Gastroesophageal sphincter (tissue), 4 donors: ENCODE results near the gene HNRNPR. TPM values are rescaled to one million over a fixed set of nuclear protein-coding genes. Genes with fewer than 3 reads are reported as not detected.
"Not testable (repeated sequence)": the region's sequence is repeated elsewhere in the genome, so short reads cannot be mapped to it uniquely, and the experiment has no call there.

Experiments used
- ATAC-seq: fragments of 150-250 bp; one replicate; pipeline ENCODE4 v1.9.1; 2016; ENCODE audit warnings: mild to moderate bottlenecking, moderate library complexity
- H3K27ac ChIP-seq, 4 donors: fragments of 200-600 bp; sonication (generic) in 3 of 4; 1 replicate in 3 of 4; 2 replicates in 1 of 4; pipeline ENCODE4 v1.5.1; 2016 to 2019
- H3K27me3 ChIP-seq: fragments of 200-600 bp; sonication (generic); one replicate; pipeline ENCODE4 v1.5.1; 2019
- H3K36me3 ChIP-seq, 2 donors: fragments of 200-600 bp; sonication (generic); one replicate each; pipeline ENCODE4 v1.5.1; 2019; ENCODE audit warnings: control low read depth in 1 of 2
- H3K4me1 ChIP-seq, 3 donors: fragments of 200-600 bp; sonication (generic); 1 replicate in 2 of 3; 2 replicates in 1 of 3; pipeline ENCODE4 v1.5.1; 2016 to 2019; ENCODE audit warnings: control low read depth in 2 of 3
- H3K4me3 ChIP-seq, 2 donors: fragments of 200-600 bp; sonication (generic); one replicate each; pipeline ENCODE4 v1.5.1; 2019; ENCODE audit warnings: mild to moderate bottlenecking in 1 of 2, moderate library complexity in 1 of 2
- H3K9me3 ChIP-seq, 3 donors: fragments of 200-600 bp; sonication (generic); one replicate each; pipeline ENCODE4 v1.5.1; 2017 to 2019; ENCODE audit warnings: control low read depth in 2 of 3
- EP300 ChIP-seq: sonication (generic); formaldehyde crosslinking; IDR thresholded peaks from one replicate; pipeline ENCODE4 v1.6.1; 2017; ENCODE audit warnings: antibody characterized with exemption, mild to moderate bottlenecking
- POLR2A ChIP-seq, 2 donors: fragments of 450-650 bp; IDR thresholded peaks; one replicate each; pipeline ENCODE4 v1.6.1; 2017; ENCODE audit warnings: antibody characterized with exemption in 2 of 2, mild to moderate bottlenecking in 2 of 2, moderate library complexity in 1 of 2
- POLR2AphosphoS5 ChIP-seq: sonication (generic); formaldehyde crosslinking; IDR thresholded peaks from one replicate; pipeline ENCODE4 v1.6.1; 2017; ENCODE audit warnings: antibody characterized with exemption
- WGBS, 2 donors: methylation state at CpG; one replicate each; pipeline ENCODE4 v1.1.5; 2018; ENCODE audit warnings: low coverage in 1 of 2; 5-methylcytosine and 5-hydroxymethylcytosine counted together
- total RNA-seq, 4 donors: library from RNA; depleted of rRNA; stranded (reverse); fragments of >200 nt; gene quantifications; one replicate each; pipeline ENCODE4 v1.1.0, GENCODE V29; 2016
- TF ChIP-seq, protein P1 (sequence below), 4 experiments: fragments of 200-600 bp in 2 of 4; fragments of 450-650 bp in 2 of 4; sonication (generic) in 1 of 4; IDR thresholded peaks; one replicate each; pipeline ENCODE4 v1.5.1; 2017 to 2019; ENCODE audit warnings: antibody characterized with exemption in 4 of 4, mild to moderate bottlenecking in 2 of 4, moderate library complexity in 2 of 4

The HNRNPR gene
- total RNA-seq, 4 donors from 2014 or later, result 67.5 to 91.1 (median 73.6) TPM

DNA sequence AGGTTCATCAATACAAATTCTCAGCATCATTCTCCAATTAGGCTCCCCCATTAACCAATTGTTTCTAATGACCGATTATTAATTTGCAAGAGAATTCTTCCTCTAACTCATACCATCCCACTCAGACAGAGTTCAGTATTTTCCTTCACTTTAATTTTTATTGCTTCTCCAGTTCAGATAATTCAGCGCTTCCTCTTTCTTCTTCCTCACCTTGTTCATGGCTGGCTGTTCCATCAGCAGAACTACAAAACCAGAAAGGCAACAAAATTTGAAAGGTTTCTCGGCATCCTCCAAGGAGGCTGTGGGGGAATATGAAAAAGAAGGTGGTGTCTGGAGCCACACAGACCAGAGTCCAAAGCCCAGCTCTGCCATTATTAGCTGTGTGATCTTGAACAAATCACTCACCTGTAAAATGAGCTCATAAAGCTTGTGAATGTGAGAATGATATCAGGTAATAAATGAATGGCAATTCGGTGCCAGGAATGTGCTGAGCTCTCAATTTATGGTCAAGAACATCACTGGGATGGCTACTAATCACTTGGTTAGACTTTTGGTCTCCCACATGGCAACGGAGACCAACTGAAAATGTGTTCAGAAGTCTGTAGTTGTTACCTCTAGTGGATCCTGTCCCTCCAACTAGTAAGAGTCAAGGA, 37.3 kb upstream of the HNRNPR start:
- WGBS, 2 donors, result 86 to 92% methylated on average over 3 to 5 of the region's 5 CpGs
- Histone ChIP-seq H3K4me3 (no peak overlapping the region), H3K27ac (no peak overlapping the region), H3K36me3 (peaks cover 0 to 57% of the 10 kb centered on the region in 2 donors), H3K27me3 (no peaks in the 10 kb centered on the region), H3K4me1 (peaks cover 0 to 36% (median 24%) of the 10 kb centered on the region in 3 donors), H3K9me3 (no peaks in the 10 kb centered on the region)
- TF ChIP-seq POLR2A (IDR thresholded peaks at IDR 0.05) (no peak), EP300 (no peak), POLR2AphosphoS5 (no peak)
- no peak for ATAC-seq

DNA sequence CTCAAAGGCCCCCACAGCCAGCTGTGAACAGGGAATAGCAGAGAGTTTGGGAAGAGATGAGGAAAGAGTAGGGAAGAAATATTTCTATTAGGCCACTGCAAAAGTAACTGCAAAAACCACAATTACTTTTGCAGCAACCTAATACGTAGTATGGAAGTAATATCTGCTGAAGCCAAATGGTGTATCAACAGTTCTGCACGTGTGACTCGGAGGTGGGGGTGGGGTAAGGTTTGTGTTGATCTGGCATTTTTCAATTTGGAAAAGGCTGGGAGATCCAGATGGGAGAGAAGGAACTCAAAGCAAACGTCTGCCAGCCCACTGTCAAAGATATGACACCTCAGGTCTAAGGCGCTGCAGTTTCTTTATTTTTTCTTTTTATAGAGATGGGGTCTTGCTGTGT, 36.6 kb upstream of the HNRNPR start:
- H3K27ac ChIP-seq, result no peak overlapping the region
- WGBS, 2 donors, result 33 to 61% methylated on average over 4 of the region's 5 CpGs
- no peaks in the 10 kb centered on the region for H3K27me3 ChIP-seq
- no peak overlapping the region for H3K4me3 ChIP-seq
- H3K4me1 ChIP-seq, result peaks cover 0 to 40% (median 24%) of the 10 kb centered on the region in 3 donors
- peaks cover 0 to 51% of the 10 kb centered on the region in 2 donors for H3K36me3 ChIP-seq
- H3K9me3 ChIP-seq, result no peaks in the 10 kb centered on the region
- ATAC-seq, result no peak
- no peak for TF ChIP-seq POLR2AphosphoS5
- TF ChIP-seq POLR2A (IDR thresholded peaks at IDR 0.05), result no peak
- TF ChIP-seq, protein P1, sequence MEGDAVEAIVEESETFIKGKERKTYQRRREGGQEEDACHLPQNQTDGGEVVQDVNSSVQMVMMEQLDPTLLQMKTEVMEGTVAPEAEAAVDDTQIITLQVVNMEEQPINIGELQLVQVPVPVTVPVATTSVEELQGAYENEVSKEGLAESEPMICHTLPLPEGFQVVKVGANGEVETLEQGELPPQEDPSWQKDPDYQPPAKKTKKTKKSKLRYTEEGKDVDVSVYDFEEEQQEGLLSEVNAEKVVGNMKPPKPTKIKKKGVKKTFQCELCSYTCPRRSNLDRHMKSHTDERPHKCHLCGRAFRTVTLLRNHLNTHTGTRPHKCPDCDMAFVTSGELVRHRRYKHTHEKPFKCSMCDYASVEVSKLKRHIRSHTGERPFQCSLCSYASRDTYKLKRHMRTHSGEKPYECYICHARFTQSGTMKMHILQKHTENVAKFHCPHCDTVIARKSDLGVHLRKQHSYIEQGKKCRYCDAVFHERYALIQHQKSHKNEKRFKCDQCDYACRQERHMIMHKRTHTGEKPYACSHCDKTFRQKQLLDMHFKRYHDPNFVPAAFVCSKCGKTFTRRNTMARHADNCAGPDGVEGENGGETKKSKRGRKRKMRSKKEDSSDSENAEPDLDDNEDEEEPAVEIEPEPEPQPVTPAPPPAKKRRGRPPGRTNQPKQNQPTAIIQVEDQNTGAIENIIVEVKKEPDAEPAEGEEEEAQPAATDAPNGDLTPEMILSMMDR (IDR thresholded peaks at IDR 0.05), result no peak
- TF ChIP-seq EP300, result no peak

DNA sequence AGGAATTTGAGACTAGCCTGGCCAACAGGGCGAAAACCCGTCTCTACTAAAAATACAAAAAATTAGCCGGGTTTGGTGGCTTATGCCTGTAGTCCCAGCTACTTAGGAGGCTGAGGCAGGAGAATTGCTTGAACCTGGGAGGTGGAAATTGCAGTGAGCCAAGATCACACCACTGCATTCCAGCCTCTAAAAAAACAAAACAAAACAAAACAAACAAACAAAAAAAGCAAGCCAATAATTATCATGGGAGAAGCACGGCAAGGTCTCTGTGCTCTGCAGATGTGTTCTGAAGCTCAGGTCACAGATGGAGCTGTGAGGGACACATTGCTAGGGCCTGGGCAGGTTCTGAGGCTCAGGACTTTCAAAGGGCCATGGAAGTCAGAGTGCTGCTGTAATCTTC, 36.2 kb upstream of the HNRNPR start:
- H3K27me3 ChIP-seq, H3K4me3 ChIP-seq, ATAC-seq, H3K27ac ChIP-seq, H3K9me3 ChIP-seq: not testable (repeated sequence)
- Histone ChIP-seq H3K4me1 (peaks cover 0 to 40% (median 24%) of the 10 kb centered on the region in 3 donors), H3K36me3 (peaks cover 0 to 46% of the 10 kb centered on the region in 2 donors)
- WGBS, 2 donors, result 62 to 86% methylated on average over 1 to 2 of the region's 4 CpGs

DNA sequence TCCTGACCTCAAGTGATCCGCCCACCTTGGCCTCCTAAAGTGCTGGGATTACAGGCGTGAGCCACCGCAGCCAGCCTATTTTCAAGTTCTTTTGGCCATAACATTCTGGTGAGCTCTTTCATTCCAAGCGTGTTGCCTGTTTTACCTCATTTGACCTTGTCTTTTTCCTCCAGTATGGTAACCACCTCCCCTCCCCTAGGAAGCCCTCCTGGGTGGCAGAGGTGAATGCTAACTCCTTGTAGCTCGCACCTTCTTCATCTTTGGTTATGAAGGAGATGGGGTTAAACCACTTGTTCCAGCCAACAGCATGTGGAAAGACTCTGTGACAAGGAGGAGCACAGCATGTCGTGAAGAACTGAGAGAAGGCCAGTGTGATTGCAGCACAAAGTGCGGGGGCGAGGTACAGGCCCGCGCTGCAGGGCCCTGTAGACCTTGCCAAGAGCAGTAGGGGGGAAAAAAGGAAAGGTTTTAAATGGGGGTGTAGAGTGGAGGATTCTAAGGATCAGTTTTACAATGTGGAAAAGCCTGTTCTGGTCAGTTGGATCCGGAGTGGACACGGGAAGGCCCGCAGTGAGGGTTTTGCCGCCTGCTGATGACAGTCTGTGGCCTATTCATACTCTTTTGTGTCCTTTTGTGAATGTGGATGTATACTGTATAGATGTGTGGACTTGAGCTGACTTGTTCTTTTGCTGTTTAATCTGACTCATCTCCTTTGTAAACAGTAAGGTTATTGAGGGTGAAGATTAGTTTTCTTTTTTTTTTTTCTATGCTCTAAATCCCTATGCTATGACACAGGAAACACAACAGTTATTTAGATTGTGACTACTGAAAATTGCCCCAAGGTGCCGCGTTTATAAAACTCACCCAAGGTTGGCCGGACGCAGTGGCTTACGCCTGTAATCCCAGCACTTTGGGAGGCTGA, 33.1 kb upstream of the HNRNPR start:
- WGBS, 2 donors, result 32 to 45% methylated on average over 12 to 17 of the region's 19 CpGs
- ATAC-seq, result peak; percentile 90

DNA sequence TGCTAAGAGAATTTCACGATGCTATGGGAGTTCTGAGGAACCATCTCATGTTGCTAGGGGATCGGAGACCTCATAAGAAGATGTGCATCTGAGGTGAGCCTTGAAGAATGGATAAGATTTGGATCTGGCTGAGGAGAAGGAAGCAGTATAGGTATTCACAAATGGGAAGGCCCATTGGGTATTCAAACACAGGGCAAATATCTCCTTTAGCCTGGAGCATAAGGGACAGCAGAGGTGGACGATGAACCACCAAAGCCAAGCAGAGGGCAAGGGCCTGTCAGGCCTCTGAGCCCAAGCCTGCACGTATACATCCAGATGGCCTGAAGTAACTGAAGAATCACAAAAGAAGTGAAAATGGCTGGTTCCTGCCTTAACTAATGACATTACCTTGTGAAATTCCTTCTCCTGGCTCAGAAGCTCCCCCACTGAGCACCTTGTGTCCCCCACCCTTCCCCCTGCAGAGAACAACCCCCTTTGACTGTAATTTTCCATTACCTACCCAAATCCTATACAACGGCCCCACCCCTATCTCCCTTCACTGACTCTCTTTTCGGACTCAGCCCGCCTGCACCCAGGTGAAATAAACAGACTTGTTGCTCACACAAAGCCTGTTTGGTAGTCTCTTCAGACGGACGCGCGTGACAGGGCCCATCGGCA, 30.1 kb upstream of the HNRNPR start:
- H3K4me3 ChIP-seq, H3K27me3 ChIP-seq, H3K36me3 ChIP-seq, ATAC-seq, H3K27ac ChIP-seq, H3K9me3 ChIP-seq: not testable (repeated sequence)
- peaks cover 5 to 62% (median 39%) of the 10 kb centered on the region in 3 donors for H3K4me1 ChIP-seq
- 83 to 88% methylated on average over 4 to 5 of the region's 12 CpGs for WGBS, 2 donors

More for the DNA sequence above, 33.1 kb upstream of the HNRNPR start:
- TF ChIP-seq POLR2AphosphoS5, result peak; percentile 60
- no peak for TF ChIP-seq POLR2A (IDR thresholded peaks at IDR 0.05)
- no peaks in the 10 kb centered on the region for H3K27me3 ChIP-seq
- no peak overlapping the region for H3K4me3 ChIP-seq
- no peaks in the 10 kb centered on the region for H3K9me3 ChIP-seq
- H3K4me1 ChIP-seq, result peaks cover 0 to 34% (median 16%) of the 10 kb centered on the region in 3 donors
- H3K36me3 ChIP-seq, result peaks cover 0 to 20% of the 10 kb centered on the region in 2 donors
- H3K27ac ChIP-seq, result peak overlapping the region; percentile 15 to 82 (median 74)

DNA sequence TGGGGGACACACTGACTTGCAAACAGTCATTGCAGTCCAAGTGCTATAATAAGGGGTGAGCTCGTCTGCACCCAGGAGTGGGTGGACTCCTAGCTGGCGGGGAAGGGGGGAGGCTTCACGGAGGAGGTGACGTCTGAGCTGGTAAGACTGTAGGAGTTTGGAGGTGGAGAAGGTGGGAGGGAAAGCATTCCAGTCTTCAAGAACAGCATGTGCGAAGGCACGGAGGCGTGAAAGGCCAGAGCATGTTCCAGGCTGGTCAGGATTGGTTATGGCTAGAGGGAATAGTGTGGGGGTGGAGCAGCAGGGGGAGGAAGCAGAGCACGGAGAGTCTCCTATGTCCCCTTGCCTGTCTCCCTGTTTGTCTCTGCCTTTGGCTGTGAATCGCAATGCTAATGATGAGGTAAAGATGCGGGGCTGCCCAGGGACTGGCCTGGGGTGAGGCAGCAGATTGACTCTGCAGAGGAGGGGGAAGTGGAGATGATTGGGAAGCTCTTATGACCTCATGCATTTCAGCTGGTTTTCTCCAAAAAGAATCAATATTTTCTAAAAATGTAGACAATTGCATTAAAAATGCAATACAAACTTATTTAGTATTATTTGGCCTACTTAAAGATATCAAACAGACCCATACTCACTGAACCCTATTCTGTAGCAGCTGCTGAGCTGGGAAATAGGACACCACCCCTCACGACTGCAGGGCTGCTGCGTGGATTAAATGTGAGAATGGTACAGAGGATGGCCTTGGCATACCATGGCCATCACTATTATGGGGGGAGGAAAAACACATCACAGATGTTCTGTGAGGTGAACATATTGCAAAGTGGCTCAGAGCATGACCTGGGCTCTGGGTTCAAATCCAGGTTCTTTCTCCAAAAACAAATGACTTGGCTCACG, 28.1 kb upstream of the HNRNPR start:
- no peak for TF ChIP-seq EP300
- Histone ChIP-seq H3K27me3 (no peaks in the 10 kb centered on the region), H3K4me3 (no peak overlapping the region), H3K36me3 (no peaks in the 10 kb centered on the region), H3K27ac (peak overlapping the region in 2 of 4 donors; percentile 23 to 95), H3K4me1 (peaks cover 5 to 52% (median 28%) of the 10 kb centered on the region in 3 donors), H3K9me3 (no peaks in the 10 kb centered on the region)
- ATAC-seq, result no peak
- WGBS, 2 donors, result 63 to 66% methylated on average over 7 to 11 of the region's 13 CpGs
